Erythroblast (primary cell): ENCODE measurements around the gene POP7.

Source experiments
- GATA1 ChIP-seq: IDR thresholded peaks from 2 replicates; pipeline ENCODE4 v1.6.1; 2011; ENCODE audit warnings: low read depth, mild to moderate bottlenecking, control low read depth, low read length, moderate library complexity
- POLR2A ChIP-seq: IDR thresholded peaks from 2 replicates; pipeline ENCODE4 v1.6.1; 2011; ENCODE audit warnings: mild to moderate bottlenecking, low read length

DNA sequence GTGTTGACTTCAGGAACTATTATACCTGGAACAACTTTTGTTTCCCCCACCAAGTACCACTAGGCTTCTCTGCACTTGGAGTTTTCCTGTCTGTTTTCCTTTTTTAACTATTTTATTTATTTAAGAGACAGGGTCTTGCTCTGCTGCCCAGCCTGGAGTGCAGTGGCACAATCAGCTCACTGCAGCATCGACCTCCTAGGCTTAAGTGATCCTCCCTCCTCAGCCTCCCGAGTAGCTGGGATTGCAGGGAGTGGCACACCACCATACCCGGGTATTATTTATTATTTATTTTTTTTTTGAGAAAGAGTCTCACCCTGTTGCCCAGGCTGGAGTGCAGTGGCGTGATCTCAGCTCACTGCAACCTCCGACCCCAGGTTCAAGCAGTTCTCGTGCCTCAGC lies 9.8 kb upstream of the POP7 start:
- TF ChIP-seq POLR2A, result no peak
- TF ChIP-seq GATA1, result no peak
